ENCODE measurements around the gene IL1RAPL2. TPM values are rescaled to one million over a fixed set of nuclear protein-coding genes. Genes with fewer than 3 reads are reported as not detected.

Gene IL1RAPL2
- total and polyA plus RNA-seq, 5 donors from 2014 or later = not detected

GRCh38 chrX:105694839-105695238, 1128.8 kb downstream of the IL1RAPL2 start:
- H3K27me3 Mint-ChIP-seq = no peaks in the 10 kb centered on the region
- H3K27ac Mint-ChIP-seq = no peak overlapping the region
- Histone ChIP-seq H3K9me3 (ENCODE audit: control insufficient read depth in 2 of 2, low read length in 2 of 2) (peaks cover 0 to 2% of the 10 kb centered on the region in 2 experiments), H3K27me3 (ENCODE audit: control insufficient read depth, insufficient read depth, low read length) (no peaks in the 10 kb centered on the region), H3K4me3 (ENCODE audit: low read depth, low read length) (no peak overlapping the region), H3K36me3 (ENCODE audit: control insufficient read depth, insufficient read depth, low read length) (no peaks in the 10 kb centered on the region), H3K27ac (ENCODE audit: insufficient read depth, low read length, poor library complexity, severe bottlenecking) (no peak overlapping the region), H3K4me1 (ENCODE audit: control insufficient read depth, insufficient read depth, low read length, poor library complexity, severe bottlenecking) (no peaks in the 10 kb centered on the region)
- DNase-seq (no peak), ATAC-seq (ENCODE audit: low read depth in 2 of 2) (no peak)
- H3K4me1 Mint-ChIP-seq = no peaks in the 10 kb centered on the region
- no peaks in the 10 kb centered on the region for H3K36me3 Mint-ChIP-seq
- H3K9me3 Mint-ChIP-seq = peaks cover 0 to 4% (median 0%) of the 10 kb centered on the region in 7 donors
- H3K4me3 Mint-ChIP-seq = no peak overlapping the region

- H3K36me3 ChIP-seq (ENCODE audit: control insufficient read depth, insufficient read depth, low read length) = no peaks in the 10 kb centered on the region
- Mint-ChIP-seq H3K4me1 (no peaks in the 10 kb centered on the region), H3K27ac (no peak overlapping the region), H3K4me3 (no peak overlapping the region), H3K36me3 (no peaks in the 10 kb centered on the region), H3K9me3 (peaks cover 0 to 4% (median 0%) of the 10 kb centered on the region in 7 donors), H3K27me3 (no peaks in the 10 kb centered on the region)
- no peak overlapping the region for H3K27ac ChIP-seq (ENCODE audit: insufficient read depth, low read length, poor library complexity, severe bottlenecking)
- no peaks in the 10 kb centered on the region for H3K27me3 ChIP-seq (ENCODE audit: control insufficient read depth, insufficient read depth, low read length)
- peaks cover 0 to 2% of the 10 kb centered on the region in 2 experiments for H3K9me3 ChIP-seq (ENCODE audit: control insufficient read depth in 2 of 2, low read length in 2 of 2)
- DNase-seq (no peak), ATAC-seq (ENCODE audit: low read depth in 2 of 2) (no peak)
- H3K4me1 ChIP-seq (ENCODE audit: control insufficient read depth, insufficient read depth, low read length, poor library complexity, severe bottlenecking) = no peaks in the 10 kb centered on the region
- no peak overlapping the region for H3K4me3 ChIP-seq (ENCODE audit: low read depth, low read length)
Observed at GRCh38 chrX:105695451-105695850, 1129.5 kb downstream of the IL1RAPL2 start.

GRCh38 chrX:105696870-105697269, 1130.9 kb downstream of the IL1RAPL2 start:
- no peaks in the 10 kb centered on the region for H3K4me1 Mint-ChIP-seq
- H3K4me3 ChIP-seq (ENCODE audit: low read depth, low read length) = no peak overlapping the region
- ATAC-seq (ENCODE audit: low read depth in 2 of 2) (no peak), DNase-seq (no peak)
- no peaks in the 10 kb centered on the region for H3K36me3 Mint-ChIP-seq
- H3K9me3 ChIP-seq (ENCODE audit: control insufficient read depth in 2 of 2, low read length in 2 of 2) = peaks cover 0 to 2% of the 10 kb centered on the region in 2 experiments
- H3K9me3 Mint-ChIP-seq = peaks cover 0 to 5% (median 0%) of the 10 kb centered on the region in 7 donors
- H3K4me3 Mint-ChIP-seq = no peak overlapping the region
- no peak overlapping the region for H3K27ac ChIP-seq (ENCODE audit: insufficient read depth, low read length, poor library complexity, severe bottlenecking)
- no peaks in the 10 kb centered on the region for H3K4me1 ChIP-seq (ENCODE audit: control insufficient read depth, insufficient read depth, low read length, poor library complexity, severe bottlenecking)
- no peaks in the 10 kb centered on the region for H3K27me3 ChIP-seq (ENCODE audit: control insufficient read depth, insufficient read depth, low read length)
- no peaks in the 10 kb centered on the region for H3K27me3 Mint-ChIP-seq
- H3K36me3 ChIP-seq (ENCODE audit: control insufficient read depth, insufficient read depth, low read length) = no peaks in the 10 kb centered on the region
- H3K27ac Mint-ChIP-seq = no peak overlapping the region

- no peak overlapping the region for H3K4me3 ChIP-seq (ENCODE audit: low read depth, low read length)
- H3K27me3 ChIP-seq (ENCODE audit: control insufficient read depth, insufficient read depth, low read length) = no peaks in the 10 kb centered on the region
- no peak for ATAC-seq (ENCODE audit: low read depth in 2 of 2)
- no peaks in the 10 kb centered on the region for H3K27me3 Mint-ChIP-seq
- H3K4me1 ChIP-seq (ENCODE audit: control insufficient read depth, insufficient read depth, low read length, poor library complexity, severe bottlenecking) = no peaks in the 10 kb centered on the region
- no peaks in the 10 kb centered on the region for H3K4me1 Mint-ChIP-seq
- DNase-seq = no peak
- peaks cover 0 to 4% (median 0%) of the 10 kb centered on the region in 7 donors for H3K9me3 Mint-ChIP-seq
- H3K4me3 Mint-ChIP-seq = no peak overlapping the region
- H3K36me3 ChIP-seq (ENCODE audit: control insufficient read depth, insufficient read depth, low read length) = no peaks in the 10 kb centered on the region
- peaks cover 0 to 2% of the 10 kb centered on the region in 2 experiments for H3K9me3 ChIP-seq (ENCODE audit: control insufficient read depth in 2 of 2, low read length in 2 of 2)
- no peak overlapping the region for H3K27ac ChIP-seq (ENCODE audit: insufficient read depth, low read length, poor library complexity, severe bottlenecking)
- H3K27ac Mint-ChIP-seq = no peak overlapping the region
- H3K36me3 Mint-ChIP-seq = no peaks in the 10 kb centered on the region
Observed at GRCh38 chrX:105697984-105698781, 1132.2 kb downstream of the IL1RAPL2 start.

- no peak overlapping the region for H3K27ac Mint-ChIP-seq
- DNase-seq = no peak
- no peak for ATAC-seq (ENCODE audit: low read depth in 2 of 2)
- peaks cover 0 to 4% (median 0%) of the 10 kb centered on the region in 7 donors for H3K9me3 Mint-ChIP-seq
- Histone ChIP-seq H3K4me1 (ENCODE audit: control insufficient read depth, insufficient read depth, low read length, poor library complexity, severe bottlenecking) (no peaks in the 10 kb centered on the region), H3K27me3 (ENCODE audit: control insufficient read depth, insufficient read depth, low read length) (no peaks in the 10 kb centered on the region), H3K4me3 (ENCODE audit: low read depth, low read length) (no peak overlapping the region), H3K9me3 (ENCODE audit: control insufficient read depth in 2 of 2, low read length in 2 of 2) (peaks cover 0 to 2% of the 10 kb centered on the region in 2 experiments), H3K36me3 (ENCODE audit: control insufficient read depth, insufficient read depth, low read length) (no peaks in the 10 kb centered on the region), H3K27ac (ENCODE audit: insufficient read depth, low read length, poor library complexity, severe bottlenecking) (no peak overlapping the region)
- H3K36me3 Mint-ChIP-seq = no peaks in the 10 kb centered on the region
- no peaks in the 10 kb centered on the region for H3K4me1 Mint-ChIP-seq
- H3K4me3 Mint-ChIP-seq = no peak overlapping the region
- no peaks in the 10 kb centered on the region for H3K27me3 Mint-ChIP-seq
Observed at GRCh38 chrX:105700331-105700730, 1134.3 kb downstream of the IL1RAPL2 start.

- Mint-ChIP-seq H3K4me3 (no peak overlapping the region), H3K27ac (no peak overlapping the region), H3K4me1 (no peaks in the 10 kb centered on the region), H3K36me3 (no peaks in the 10 kb centered on the region), H3K27me3 (no peaks in the 10 kb centered on the region), H3K9me3 (peaks cover 0 to 4% (median 0%) of the 10 kb centered on the region in 7 donors)
- no peak for ATAC-seq (ENCODE audit: low read depth in 2 of 2)
- Histone ChIP-seq H3K27ac (ENCODE audit: insufficient read depth, low read length, poor library complexity, severe bottlenecking) (no peak overlapping the region), H3K4me1 (ENCODE audit: control insufficient read depth, insufficient read depth, low read length, poor library complexity, severe bottlenecking) (no peaks in the 10 kb centered on the region), H3K4me3 (ENCODE audit: low read depth, low read length) (no peak overlapping the region), H3K36me3 (ENCODE audit: control insufficient read depth, insufficient read depth, low read length) (no peaks in the 10 kb centered on the region), H3K9me3 (ENCODE audit: control insufficient read depth in 2 of 2, low read length in 2 of 2) (no peaks in the 10 kb centered on the region), H3K27me3 (ENCODE audit: control insufficient read depth, insufficient read depth, low read length) (no peaks in the 10 kb centered on the region)
- DNase-seq = no peak
Observed at GRCh38 chrX:105701310-105702052, 1135.5 kb downstream of the IL1RAPL2 start.

- Mint-ChIP-seq H3K4me1 (no peaks in the 10 kb centered on the region), H3K27ac (no peak overlapping the region), H3K4me3 (no peak overlapping the region)
Observed at GRCh38 chrX:105703876-105704275, 1137.9 kb downstream of the IL1RAPL2 start.

More at GRCh38 chrX:105703876-105704275, 1137.9 kb downstream of the IL1RAPL2 start:
- DNase-seq (no peak), ATAC-seq (ENCODE audit: low read depth in 2 of 2) (no peak)
- no peaks in the 10 kb centered on the region for H3K27me3 ChIP-seq (ENCODE audit: control insufficient read depth, insufficient read depth, low read length)
- Mint-ChIP-seq H3K27me3 (no peaks in the 10 kb centered on the region), H3K9me3 (peaks cover 0 to 4% (median 0%) of the 10 kb centered on the region in 7 donors), H3K36me3 (no peaks in the 10 kb centered on the region)
- H3K4me1 ChIP-seq (ENCODE audit: control insufficient read depth, insufficient read depth, low read length, poor library complexity, severe bottlenecking) = no peaks in the 10 kb centered on the region
- no peak overlapping the region for H3K27ac ChIP-seq (ENCODE audit: insufficient read depth, low read length, poor library complexity, severe bottlenecking)
- no peak overlapping the region for H3K4me3 ChIP-seq (ENCODE audit: low read depth, low read length)
- H3K36me3 ChIP-seq (ENCODE audit: control insufficient read depth, insufficient read depth, low read length) = no peaks in the 10 kb centered on the region
- H3K9me3 ChIP-seq (ENCODE audit: control insufficient read depth in 2 of 2, low read length in 2 of 2) = no peaks in the 10 kb centered on the region

All from CD4-positive, CD25-positive, alpha-beta regulatory T cell (primary cell).